ENCODE results near the gene NUP43. TPM values are rescaled to one million over a fixed set of nuclear protein-coding genes. Genes with fewer than 3 reads are reported as not detected.

NUP43 gene
- total and polyA plus RNA-seq, 2 of the 13 experiments (the other 11 are each of a cell fraction or from before 2014, with no cell fraction given), result 38.9 to 85.1 TPM

DNA sequence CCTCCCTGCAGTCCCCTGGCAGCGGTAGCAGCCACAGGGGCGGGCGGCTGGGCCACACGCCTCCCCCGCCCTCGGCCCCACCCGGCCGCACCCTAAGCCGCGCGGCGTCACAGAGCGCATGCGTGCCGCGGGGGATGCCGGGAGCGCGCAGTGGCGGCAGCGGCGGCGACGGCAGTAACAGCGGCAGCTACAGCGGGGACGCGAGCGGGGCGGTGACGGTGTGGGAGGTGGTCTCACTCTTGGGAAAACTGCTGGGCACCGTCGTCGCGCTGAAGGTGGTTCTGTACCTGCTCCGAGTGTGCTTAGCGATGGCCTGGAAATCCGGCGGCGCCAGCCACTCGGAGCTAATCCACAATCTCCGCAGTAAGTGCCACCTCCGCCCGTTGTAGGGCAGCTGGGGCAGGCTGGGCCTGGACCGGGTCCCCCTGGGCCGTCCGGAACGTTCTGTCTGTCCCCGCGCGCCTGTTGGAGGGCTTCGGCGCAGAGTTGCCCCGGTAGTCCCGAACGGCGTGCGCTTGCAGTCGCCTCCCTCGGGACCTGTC lies 3.3 kb upstream of the NUP43 start, which contains the start of gene PCMT1 (continued):
- TF ChIP-seq, protein P1, sequence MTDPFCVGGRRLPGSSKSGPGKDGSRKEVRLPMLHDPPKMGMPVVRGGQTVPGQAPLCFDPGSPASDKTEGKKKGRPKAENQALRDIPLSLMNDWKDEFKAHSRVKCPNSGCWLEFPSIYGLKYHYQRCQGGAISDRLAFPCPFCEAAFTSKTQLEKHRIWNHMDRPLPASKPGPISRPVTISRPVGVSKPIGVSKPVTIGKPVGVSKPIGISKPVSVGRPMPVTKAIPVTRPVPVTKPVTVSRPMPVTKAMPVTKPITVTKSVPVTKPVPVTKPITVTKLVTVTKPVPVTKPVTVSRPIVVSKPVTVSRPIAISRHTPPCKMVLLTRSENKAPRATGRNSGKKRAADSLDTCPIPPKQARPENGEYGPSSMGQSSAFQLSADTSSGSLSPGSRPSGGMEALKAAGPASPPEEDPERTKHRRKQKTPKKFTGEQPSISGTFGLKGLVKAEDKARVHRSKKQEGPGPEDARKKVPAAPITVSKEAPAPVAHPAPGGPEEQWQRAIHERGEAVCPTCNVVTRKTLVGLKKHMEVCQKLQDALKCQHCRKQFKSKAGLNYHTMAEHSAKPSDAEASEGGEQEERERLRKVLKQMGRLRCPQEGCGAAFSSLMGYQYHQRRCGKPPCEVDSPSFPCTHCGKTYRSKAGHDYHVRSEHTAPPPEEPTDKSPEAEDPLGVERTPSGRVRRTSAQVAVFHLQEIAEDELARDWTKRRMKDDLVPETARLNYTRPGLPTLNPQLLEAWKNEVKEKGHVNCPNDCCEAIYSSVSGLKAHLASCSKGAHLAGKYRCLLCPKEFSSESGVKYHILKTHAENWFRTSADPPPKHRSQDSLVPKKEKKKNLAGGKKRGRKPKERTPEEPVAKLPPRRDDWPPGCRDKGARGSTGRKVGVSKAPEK (CRISPR knock-in tag; IDR thresholded peaks at IDR 0.05; ENCODE audit: borderline replicate concordance), result no peak
- TF ChIP-seq ZNF883 (CRISPR knock-in tag; IDR thresholded peaks at IDR 0.05; ENCODE audit: not compliant biosample characterization) (peak; percentile 63), ZNF891 (CRISPR knock-in tag; IDR thresholded peaks at IDR 0.05) (peak; percentile 98), ZNF333 (CRISPR knock-in tag; IDR thresholded peaks at IDR 0.05; ENCODE audit: borderline replicate concordance) (no peak), SMARCE1 (IDR thresholded peaks at IDR 0.05; ENCODE audit: borderline replicate concordance) (no peak), ZKSCAN5 (CRISPR knock-in tag; IDR thresholded peaks at IDR 0.05) (peak; percentile 13; the same call in 1 of the 2 replicates), GATAD1 (CRISPR knock-in tag; IDR thresholded peaks at IDR 0.05) (peak; percentile 89), ZNF788 (CRISPR knock-in tag; IDR thresholded peaks at IDR 0.05; ENCODE audit: borderline replicate concordance) (peak; percentile 87), KDM2A (CRISPR knock-in tag; IDR thresholded peaks at IDR 0.05; ENCODE audit: borderline replicate concordance, low read depth) (peak; percentile 55; the same call in 1 of the 2 replicates), ZFYVE20 (CRISPR knock-in tag; IDR thresholded peaks at IDR 0.05; ENCODE audit: borderline replicate concordance, low read depth) (peak; percentile 91)
- TF ChIP-seq, protein P2, sequence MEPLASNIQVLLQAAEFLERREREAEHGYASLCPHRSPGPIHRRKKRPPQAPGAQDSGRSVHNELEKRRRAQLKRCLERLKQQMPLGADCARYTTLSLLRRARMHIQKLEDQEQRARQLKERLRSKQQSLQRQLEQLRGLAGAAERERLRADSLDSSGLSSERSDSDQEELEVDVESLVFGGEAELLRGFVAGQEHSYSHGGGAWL (CRISPR knock-in tag; IDR thresholded peaks at IDR 0.05), result 0 out of 2 replicates have a peak, but pooled peaks have one; percentile 70
- TF ChIP-seq, protein P3, sequence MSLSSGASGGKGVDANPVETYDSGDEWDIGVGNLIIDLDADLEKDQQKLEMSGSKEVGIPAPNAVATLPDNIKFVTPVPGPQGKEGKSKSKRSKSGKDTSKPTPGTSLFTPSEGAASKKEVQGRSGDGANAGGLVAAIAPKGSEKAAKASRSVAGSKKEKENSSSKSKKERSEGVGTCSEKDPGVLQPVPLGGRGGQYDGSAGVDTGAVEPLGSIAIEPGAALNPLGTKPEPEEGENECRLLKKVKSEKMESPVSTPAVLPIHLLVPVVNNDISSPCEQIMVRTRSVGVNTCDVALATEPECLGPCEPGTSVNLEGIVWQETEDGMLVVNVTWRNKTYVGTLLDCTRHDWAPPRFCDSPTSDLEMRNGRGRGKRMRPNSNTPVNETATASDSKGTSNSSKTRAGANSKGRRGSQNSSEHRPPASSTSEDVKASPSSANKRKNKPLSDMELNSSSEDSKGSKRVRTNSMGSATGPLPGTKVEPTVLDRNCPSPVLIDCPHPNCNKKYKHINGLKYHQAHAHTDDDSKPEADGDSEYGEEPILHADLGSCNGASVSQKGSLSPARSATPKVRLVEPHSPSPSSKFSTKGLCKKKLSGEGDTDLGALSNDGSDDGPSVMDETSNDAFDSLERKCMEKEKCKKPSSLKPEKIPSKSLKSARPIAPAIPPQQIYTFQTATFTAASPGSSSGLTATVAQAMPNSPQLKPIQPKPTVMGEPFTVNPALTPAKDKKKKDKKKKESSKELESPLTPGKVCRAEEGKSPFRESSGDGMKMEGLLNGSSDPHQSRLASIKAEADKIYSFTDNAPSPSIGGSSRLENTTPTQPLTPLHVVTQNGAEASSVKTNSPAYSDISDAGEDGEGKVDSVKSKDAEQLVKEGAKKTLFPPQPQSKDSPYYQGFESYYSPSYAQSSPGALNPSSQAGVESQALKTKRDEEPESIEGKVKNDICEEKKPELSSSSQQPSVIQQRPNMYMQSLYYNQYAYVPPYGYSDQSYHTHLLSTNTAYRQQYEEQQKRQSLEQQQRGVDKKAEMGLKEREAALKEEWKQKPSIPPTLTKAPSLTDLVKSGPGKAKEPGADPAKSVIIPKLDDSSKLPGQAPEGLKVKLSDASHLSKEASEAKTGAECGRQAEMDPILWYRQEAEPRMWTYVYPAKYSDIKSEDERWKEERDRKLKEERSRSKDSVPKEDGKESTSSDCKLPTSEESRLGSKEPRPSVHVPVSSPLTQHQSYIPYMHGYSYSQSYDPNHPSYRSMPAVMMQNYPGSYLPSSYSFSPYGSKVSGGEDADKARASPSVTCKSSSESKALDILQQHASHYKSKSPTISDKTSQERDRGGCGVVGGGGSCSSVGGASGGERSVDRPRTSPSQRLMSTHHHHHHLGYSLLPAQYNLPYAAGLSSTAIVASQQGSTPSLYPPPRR (CRISPR knock-in tag; IDR thresholded peaks at IDR 0.05; ENCODE audit: borderline replicate concordance), result no peak
- TF ChIP-seq, protein P4, sequence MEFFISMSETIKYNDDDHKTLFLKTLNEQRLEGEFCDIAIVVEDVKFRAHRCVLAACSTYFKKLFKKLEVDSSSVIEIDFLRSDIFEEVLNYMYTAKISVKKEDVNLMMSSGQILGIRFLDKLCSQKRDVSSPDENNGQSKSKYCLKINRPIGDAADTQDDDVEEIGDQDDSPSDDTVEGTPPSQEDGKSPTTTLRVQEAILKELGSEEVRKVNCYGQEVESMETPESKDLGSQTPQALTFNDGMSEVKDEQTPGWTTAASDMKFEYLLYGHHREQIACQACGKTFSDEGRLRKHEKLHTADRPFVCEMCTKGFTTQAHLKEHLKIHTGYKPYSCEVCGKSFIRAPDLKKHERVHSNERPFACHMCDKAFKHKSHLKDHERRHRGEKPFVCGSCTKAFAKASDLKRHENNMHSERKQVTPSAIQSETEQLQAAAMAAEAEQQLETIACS (CRISPR knock-in tag; IDR thresholded peaks at IDR 0.05), result peak; percentile 74
- TF ChIP-seq, protein P5, sequence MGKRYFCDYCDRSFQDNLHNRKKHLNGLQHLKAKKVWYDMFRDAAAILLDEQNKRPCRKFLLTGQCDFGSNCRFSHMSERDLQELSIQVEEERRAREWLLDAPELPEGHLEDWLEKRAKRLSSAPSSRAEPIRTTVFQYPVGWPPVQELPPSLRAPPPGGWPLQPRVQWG (CRISPR knock-in tag; IDR thresholded peaks at IDR 0.05; ENCODE audit: borderline replicate concordance, low read depth), result no peak
- TF ChIP-seq, protein P6, sequence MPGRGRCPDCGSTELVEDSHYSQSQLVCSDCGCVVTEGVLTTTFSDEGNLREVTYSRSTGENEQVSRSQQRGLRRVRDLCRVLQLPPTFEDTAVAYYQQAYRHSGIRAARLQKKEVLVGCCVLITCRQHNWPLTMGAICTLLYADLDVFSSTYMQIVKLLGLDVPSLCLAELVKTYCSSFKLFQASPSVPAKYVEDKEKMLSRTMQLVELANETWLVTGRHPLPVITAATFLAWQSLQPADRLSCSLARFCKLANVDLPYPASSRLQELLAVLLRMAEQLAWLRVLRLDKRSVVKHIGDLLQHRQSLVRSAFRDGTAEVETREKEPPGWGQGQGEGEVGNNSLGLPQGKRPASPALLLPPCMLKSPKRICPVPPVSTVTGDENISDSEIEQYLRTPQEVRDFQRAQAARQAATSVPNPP (CRISPR knock-in tag; IDR thresholded peaks at IDR 0.05), result peak; percentile 87; the same call in 1 of the 2 replicates

Data from HepG2 (cell line).